Kidney epithelial cell (primary cell): Measurements from ENCODE around the gene ACOT11. TPM values are rescaled to one million over a fixed set of nuclear protein-coding genes. Genes with fewer than 3 reads are reported as not detected.

Experiments
- DNase-seq: peaks from one replicate; pipeline ENCODE4 v3.0.0-alpha.2; 2010; ENCODE audit warnings: low read depth
- H3K27me3 ChIP-seq: 2 replicates; pipeline ENCODE4 v1.6.0; 2011; ENCODE audit warnings: low read length; ENCODE audit not compliant: control insufficient read depth, insufficient read depth
- H3K36me3 ChIP-seq: 2 replicates; pipeline ENCODE4 v1.5.1; 2011; ENCODE audit warnings: low read length; ENCODE audit not compliant: control insufficient read depth, insufficient read depth
- H3K4me3 ChIP-seq: 2 replicates; pipeline ENCODE4 v1.5.1; 2011; ENCODE audit warnings: low read depth, mild to moderate bottlenecking, control low read depth, low read length
- total RNA-seq: library from RNA; depleted of rRNA; stranded (reverse); fragments of >200 nt; gene quantifications from 2 replicates; pipeline ENCODE4 v1.2.3, GENCODE V29; 2015
- TF ChIP-seq, protein P1 (sequence below): IDR thresholded peaks from 2 replicates; pipeline ENCODE4 v1.5.1; 2011; ENCODE audit warnings: mild to moderate bottlenecking, moderate library complexity, low read length, control low read depth, inconsistent platforms; ENCODE audit not compliant: insufficient read depth, poor library complexity, severe bottlenecking

ACOT11 gene
- total RNA-seq, 1 donor from 2014 or later: 3.1 TPM

- H3K27me3 ChIP-seq: no peaks in the 10 kb centered on the region
- H3K4me3 ChIP-seq: peak overlapping the region; percentile 25
- peak; percentile 38 for DNase-seq
- TF ChIP-seq, protein P1, sequence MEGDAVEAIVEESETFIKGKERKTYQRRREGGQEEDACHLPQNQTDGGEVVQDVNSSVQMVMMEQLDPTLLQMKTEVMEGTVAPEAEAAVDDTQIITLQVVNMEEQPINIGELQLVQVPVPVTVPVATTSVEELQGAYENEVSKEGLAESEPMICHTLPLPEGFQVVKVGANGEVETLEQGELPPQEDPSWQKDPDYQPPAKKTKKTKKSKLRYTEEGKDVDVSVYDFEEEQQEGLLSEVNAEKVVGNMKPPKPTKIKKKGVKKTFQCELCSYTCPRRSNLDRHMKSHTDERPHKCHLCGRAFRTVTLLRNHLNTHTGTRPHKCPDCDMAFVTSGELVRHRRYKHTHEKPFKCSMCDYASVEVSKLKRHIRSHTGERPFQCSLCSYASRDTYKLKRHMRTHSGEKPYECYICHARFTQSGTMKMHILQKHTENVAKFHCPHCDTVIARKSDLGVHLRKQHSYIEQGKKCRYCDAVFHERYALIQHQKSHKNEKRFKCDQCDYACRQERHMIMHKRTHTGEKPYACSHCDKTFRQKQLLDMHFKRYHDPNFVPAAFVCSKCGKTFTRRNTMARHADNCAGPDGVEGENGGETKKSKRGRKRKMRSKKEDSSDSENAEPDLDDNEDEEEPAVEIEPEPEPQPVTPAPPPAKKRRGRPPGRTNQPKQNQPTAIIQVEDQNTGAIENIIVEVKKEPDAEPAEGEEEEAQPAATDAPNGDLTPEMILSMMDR: no peak
- H3K36me3 ChIP-seq: no peaks in the 10 kb centered on the region
These were observed 5.7 kb upstream of the ACOT11 start for GRCh38 chr1:54542120-54542961.

DNA sequence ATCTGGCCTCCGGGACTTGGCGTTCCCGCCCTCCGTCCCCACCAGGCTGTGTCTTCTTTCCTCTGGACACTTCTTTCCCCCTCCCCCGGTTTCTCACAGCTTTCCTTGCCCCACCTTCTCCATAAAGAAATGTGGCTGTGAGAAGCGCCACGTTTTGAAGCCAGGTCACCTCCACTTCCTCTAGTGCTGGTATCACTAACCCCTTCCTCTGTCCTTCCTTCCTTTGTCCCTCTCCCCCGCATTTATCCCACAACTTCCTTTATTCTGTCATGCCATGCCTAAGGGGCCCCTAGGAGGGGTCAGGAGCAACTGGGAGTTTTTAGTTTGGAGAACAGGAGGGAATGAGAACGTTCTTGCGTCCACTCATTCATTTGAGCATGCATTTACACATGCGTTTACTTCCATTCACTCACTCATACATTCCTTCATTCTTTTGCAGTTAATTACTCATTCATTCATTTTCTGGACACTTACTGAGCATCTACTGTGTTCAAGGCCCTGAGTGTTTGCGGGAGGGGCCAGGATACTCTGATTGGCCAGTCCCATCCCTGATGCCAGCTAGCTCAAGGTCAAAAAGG, 5.0 kb upstream of the ACOT11 start:
- H3K27me3 ChIP-seq: peaks cover 4% of the 10 kb centered on the region
- DNase-seq: no peak
- TF ChIP-seq, protein P1: no peak
- no peaks in the 10 kb centered on the region for H3K36me3 ChIP-seq
- no peak overlapping the region for H3K4me3 ChIP-seq

DNA sequence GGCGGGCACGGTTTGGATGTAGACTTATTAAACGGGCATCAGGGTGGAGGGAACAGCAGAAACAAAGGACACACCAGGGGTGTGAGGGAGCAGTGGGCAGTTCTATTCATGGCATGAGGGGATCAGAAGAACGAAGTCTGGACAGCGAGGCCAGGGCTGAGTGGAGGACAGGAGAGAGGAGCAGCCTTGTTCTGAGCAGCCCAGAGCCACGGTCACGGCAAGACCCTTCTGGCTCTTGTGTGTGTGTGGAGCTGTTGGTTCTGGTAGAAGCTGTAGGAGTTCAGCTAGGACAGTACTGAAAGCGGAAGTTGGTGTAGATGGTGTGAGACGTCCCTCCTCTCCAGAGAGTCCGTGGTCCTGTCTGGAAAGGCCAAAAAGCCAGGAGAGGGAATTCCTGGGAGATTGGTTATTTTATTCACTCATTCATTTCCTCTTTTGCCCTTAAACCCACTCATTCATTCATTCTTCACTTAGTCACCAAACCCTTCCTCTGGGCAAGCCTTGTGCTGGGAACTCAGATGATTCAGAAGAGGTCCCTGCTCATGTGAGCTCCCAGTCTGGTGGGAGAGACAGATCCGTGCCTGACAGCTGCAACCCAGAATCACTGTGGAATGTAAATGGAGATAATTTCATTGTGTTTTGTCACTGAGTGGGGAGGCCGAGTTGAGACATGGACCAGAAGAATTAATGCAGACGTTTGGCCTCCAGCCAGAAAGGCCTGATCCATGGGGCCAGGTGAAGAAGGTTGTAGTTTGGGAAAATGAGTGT, 4.1 kb upstream of the ACOT11 start:
- H3K36me3 ChIP-seq: no peaks in the 10 kb centered on the region
- DNase-seq: no peak
- H3K4me3 ChIP-seq: no peak overlapping the region
- TF ChIP-seq, protein P1: no peak
- H3K27me3 ChIP-seq: peaks cover 13% of the 10 kb centered on the region

DNA sequence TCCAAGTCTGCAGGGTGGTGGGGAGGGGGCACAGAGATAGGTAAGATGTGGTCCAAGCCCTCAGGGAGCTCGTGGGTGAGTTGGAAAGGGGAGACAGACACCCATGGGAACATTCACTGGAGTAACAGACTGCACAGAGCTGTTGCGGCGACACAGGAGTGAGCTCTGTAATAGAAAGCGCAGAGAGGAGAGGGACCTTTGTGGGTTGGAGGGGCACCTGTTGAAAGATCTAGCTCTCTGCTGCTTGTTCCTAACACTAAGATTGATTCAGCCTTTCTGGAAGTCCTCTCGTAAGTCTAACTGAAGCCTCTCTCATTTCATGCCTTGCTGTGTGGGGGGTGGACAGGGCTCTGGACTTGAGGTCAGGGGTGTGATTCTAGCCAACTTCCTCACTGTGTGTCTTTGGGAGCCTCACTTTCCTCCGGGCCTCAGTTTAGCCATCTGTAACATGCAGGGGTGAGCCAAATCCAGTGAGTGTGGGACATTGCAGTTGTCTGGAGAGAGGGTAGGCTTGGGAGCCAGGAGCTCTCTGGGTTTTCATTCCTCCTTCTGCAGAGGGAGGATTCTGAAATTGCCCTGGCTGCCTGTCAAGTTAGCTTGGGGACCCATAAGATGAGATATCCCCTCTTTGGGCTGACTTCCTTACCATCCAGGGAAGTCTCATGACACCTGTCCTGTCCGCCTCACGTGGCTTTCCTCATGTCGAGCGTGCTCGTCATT, 2.0 kb upstream of the ACOT11 start:
- TF ChIP-seq, protein P1: no peak
- H3K4me3 ChIP-seq: no peak overlapping the region
- peaks cover 21% of the 10 kb centered on the region for H3K27me3 ChIP-seq
- DNase-seq: no peak
- H3K36me3 ChIP-seq: no peaks in the 10 kb centered on the region

DNA sequence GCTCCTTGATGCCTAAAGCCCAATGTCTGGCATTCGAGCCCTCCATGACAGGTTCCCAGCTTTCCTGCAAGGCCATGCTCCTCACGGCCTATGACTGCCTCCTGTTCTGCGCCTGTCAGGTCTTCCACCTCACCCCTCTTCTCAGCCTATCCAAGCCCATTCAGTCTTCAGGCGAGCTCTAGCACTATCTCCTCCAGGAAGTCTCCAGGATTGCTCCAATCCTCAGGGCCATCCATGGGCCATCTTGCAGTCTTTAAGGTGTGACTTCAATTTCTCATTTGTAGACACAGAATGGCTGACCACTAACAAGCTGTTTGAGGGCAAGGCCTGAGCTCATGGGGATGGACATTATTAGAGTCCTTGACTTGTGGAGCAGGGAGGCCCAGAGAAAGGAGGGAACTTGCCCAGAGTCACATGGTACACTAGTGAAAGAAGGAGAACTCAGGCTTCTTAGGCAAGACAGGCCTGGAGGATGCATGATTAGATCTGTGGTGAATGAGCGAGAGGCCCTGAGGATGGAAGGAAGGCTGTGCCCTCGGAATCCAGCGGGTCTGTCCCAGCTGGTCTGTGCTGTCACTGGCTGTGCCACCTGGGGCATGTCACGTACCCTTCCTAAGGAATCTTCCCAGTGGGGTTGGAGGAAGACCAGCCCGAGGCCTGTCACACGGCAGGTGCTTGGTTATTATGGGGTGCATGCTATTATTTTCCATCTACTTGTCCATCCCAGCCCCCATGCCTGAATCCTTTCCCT, 1.2 kb upstream of the ACOT11 start:
- no peaks in the 10 kb centered on the region for H3K36me3 ChIP-seq
- no peak overlapping the region for H3K4me3 ChIP-seq

More for the DNA sequence above, 1.2 kb upstream of the ACOT11 start:
- peaks cover 21% of the 10 kb centered on the region for H3K27me3 ChIP-seq
- DNase-seq: no peak
- TF ChIP-seq, protein P1: no peak
